Left kidney (tissue), 2 donors: Measurements from ENCODE around the gene NFKBIL1. TPM values are rescaled to one million over a fixed set of nuclear protein-coding genes. Genes with fewer than 3 reads are reported as not detected.
A peak's percentile ranks its signal among the peaks of the same experiment; 100 is the strongest.
"Not testable (repeated sequence)": the region's sequence is repeated elsewhere in the genome, so short reads cannot be mapped to it uniquely, and the experiment has no call there.

Experiments used
- DNase-seq: peaks from one replicate; pipeline ENCODE4 v3.0.0-alpha.2; 2013
- polyA plus RNA-seq: library from polyadenylated mRNA; unstranded; fragments of 120-200 nt; gene quantifications from one replicate; pipeline ENCODE4 v1.2.1, GENCODE V29; 2013; ENCODE audit not compliant: insufficient read length

The NFKBIL1 gene
- polyA plus RNA-seq, 1 donor, result 15.7 TPM

DNA sequence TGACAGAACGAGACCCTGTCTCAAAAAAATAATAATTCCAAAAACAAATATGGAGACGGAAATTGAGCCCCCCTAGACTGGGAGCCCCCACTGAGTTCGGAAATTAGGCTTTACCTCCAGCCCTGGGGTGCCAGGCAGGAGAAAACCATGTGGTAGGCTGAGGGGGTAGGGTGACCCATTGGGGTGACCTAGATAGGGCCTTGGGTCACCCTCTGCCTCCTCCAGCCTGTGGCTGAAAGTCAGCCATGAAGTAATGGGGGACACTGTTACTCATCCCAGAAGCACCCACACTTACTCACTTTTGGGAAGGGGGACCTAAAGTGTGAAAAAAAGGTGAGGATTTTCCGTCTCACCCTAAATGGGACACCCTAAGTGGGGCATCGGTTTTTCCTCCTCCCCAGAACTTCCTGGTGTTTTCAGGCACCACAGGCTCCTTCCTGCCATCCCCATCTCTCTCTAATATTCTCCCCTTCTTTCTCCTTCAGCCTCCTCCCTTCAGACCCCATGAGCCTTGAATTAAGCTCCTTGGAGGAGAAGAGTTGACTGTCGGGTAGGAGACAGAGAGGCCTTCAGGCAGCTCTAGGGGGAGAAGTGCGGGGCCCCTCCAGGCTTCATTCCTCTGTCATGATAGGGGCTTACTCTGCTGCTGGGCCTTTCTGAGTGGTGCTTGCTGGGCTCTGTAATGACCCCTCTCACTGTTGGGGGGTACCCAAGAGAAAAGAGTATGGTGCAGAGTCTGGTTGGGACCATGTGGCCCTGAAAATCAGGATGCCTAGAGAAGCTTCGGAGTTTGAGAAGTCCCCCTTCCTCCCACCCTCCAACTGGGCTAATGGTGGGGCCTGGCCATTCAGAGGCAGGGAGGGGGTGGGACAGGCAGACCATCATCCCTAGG lies 32.4 kb downstream of the NFKBIL1 start:
- DNase-seq, result no peak

DNA sequence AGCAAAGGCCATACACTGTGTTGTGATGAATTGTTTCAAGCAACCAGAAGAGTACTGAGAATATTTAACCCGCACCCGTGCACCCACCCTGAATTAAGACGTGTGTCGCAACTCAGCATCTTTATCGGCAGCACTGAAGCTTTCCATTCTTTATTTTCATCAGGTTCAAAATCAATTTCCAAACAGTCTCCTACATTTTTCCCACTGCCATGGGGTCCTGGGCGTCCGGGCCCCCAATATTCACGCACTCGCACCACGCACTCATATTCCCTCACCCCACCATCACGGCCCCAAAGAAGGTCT lies 33.0 kb downstream of the NFKBIL1 start:
- no peak for DNase-seq

DNA sequence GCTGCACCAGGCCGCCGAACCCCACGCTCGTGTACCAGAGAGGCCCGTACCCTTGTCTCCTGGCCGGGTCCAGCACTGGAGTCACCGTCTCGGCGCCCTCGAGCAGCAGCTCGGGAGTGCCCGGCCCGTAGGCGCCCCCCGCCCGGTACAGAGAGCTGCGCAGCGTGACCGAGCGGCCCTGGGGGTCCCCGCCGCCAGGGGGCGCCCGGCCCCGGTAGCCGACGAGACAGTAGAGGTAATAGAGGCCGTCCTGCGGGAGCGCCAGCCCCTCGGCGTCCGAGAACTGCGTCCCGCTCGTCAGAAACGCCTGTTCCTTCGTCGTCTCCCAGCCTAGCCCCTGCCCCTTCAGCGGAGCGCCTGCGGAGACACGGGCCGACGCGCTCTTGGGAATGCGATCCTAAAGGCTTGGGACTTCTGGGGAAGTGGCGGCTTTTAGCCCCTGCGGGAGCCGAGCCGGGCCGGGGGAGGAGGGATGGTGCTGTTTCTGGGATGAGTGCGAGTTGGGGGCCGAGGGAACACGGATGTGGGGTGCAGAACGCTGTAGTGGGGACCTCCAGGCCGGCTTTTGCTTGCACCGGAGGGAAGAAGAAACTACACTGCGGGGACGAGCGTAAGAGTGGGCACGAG lies 33.5 kb downstream of the NFKBIL1 start:
- peak; percentile 85 for DNase-seq

DNA sequence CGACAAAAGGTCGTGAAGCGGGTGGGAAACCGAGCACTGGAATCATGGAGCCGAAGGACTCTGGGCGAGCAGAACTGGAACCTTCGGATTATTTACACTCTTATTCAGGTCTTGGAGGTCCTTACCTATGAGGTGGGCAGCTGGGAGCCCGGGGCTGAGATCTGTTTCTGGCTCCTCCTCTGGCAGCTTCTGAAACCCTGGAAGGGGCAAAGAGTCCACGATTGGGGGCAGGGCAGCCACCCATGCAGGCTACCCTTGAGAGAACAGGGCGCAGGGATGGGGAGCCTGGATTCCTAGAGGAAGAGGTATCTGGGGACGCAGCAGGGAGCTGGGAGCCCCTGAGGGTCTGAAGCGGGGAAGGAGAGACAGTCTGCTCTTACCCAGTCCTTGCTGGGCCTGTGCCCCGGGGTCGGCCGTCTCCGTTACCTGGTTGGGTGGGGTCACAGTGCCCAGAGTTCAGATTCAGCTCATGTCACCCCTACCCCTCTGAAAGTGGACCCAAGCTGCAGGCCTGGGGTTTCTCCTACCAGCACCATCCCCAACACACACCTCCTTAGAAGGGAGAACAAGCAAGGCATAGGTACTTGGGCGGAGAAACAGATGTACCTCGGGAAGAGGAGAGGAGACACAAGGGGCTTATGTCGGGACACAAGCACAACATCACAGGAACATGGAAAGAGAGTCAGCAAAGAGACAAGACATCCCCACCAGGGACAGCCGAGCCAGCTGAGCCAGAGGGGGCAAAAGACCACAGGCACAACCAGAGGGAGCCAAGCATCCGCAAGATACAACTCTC lies 34.2 kb downstream of the NFKBIL1 start:
- peak; percentile 24 for DNase-seq

DNA sequence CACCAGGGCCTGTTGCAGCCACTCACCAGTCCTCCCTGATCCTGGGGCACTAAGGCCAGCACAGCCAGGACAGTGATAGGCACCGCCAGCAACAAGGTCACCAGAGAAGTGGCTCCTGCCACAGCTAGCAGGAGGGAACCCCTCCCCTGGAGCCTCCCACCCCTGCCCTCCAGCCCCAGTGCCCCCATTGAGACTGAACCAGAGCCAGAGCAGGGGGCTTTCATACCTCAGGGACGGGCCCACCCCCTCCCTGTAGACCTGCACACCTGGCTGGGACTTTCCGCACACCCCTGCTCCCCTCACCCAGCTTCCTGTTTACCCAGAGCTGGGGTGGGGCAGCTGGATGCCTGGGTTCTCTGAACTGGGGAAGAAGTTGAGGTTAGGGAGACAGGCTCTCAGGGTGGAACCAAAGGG lies 34.8 kb downstream of the NFKBIL1 start, which contains the start of gene LTB:
Gene LTB, minus strand, starts transcription at position 195 of the 414 bp plus-strand sequence. Its CDS starts 7 bp downstream, at position 188.
- no peak for DNase-seq

DNA sequence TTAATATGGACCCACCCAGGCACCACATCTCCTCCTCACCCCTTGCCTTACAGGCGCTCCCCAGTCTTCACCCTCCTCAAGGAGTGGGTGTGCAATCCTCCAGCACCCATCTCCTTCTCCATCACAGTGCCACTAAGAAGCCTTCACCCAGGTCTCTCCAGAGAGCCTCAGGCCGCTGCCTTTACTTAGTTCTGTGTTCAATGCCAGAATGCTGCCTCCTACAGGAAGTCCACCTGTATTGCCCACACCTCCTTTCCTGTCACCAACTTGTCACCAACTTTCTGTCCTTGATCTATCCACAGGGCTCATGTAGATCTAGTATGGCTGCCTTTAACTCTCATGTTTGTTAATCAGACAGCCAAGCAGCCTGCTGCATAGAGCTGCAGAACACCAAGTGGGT lies 38.1 kb downstream of the NFKBIL1 start:
- DNase-seq, result no peak

DNA sequence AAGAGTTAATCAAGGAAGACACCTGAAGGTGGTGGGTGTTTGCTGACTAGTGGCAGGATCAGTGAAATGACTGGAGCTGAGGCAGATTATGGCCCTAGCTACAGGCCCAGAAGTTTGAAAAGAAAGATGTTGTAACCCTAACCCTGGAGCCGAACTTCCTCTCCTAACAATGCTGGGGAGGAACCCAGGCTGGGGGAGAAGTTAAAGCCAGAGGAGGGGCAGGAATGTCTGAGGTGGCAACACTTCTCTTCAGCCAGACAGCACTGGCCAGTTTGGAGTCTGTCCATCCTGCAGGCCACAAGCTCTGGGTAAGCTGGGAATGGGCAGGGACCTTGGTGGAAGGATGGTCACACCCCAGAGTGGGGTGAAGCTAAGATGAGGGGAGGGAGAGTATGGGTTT lies 38.6 kb downstream of the NFKBIL1 start, which contains the start of gene LST1:
Gene LST1, plus strand, starts transcription at position 270 of the 400 bp plus-strand sequence. CDS start 1,023 bp downstream, outside the sequence.
- DNase-seq, result no peak

DNA sequence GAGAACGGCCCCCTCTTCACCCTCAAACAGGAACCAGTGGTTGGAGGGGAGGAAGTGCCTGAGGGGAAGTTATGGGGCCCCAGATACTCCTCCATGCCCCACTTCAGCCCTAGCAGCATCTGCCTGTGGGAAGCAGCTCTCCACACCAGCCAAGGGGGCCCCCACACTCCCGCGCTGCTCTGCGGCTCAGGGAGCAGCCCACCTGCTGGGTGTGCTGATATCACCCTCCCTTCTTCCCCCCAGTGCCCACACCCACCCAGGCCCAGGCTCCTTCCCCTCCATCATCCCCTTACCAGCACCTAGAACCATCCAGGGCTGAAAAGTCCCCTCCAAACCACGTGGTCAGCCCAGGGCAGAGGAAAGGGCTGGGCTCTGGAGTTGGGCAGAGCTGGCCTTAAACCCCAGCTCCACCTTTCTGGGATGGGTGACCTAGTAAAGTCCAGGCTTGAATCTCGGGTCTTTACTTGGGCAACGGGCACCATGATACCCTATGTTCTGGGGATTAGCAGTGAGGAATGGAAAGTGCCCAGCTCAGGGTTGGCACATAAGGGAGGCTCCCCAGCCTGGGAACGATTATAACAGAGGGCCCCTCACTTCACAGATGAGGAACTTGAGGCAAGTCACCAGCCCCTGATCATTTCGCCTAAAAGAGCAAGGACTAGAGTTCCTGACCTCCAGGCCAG lies 39.3 kb downstream of the NFKBIL1 start:
- DNase-seq, result no peak

DNA sequence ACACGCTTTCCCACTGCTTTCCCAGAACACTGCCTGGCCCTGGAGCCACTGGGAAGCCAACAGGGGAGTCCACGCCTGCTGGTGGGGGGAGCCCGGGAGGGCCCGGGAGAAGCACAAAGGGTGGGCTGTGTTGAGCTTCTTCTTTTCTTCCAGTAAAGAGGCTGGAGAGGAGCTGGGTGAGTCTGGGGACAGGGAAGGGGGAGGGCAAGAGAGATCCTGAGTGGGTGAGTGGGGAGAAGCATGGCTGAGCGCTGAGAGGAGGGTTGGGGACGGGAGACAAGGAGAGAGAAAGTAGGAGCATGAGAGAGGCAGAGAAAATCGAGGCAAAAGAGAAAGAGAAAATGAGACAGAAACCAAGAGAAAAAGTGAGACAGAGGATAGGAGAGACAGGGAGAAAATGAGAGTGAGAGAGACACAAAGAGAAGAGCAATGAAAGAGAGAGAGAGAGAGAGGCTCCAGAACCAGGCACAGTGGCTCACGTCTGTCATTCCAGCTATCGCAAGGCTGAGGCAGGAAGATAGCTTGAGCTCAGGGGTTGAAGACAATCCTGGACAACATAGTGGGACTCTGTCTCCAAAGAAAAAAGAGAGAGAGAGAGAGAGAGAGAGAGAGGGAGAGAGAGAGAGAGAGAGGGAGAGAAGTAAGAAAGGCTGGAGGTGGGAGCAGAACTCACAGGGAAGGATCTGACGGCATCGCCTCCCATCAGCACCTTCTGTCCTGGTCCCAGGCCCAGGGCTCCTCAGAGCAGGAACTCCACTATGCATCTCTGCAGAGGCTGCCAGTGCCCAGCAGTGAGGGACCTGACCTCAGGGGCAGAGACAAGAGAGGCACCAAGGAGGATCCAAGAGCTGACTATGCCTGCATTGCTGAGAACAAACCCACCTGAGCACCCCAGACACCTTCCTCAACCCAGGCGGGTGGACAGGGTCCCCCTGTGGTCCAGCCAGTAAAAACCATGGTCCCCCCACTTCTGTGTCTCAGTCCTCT lies 40.7 kb downstream of the NFKBIL1 start:
- DNase-seq, result no peak

DNA sequence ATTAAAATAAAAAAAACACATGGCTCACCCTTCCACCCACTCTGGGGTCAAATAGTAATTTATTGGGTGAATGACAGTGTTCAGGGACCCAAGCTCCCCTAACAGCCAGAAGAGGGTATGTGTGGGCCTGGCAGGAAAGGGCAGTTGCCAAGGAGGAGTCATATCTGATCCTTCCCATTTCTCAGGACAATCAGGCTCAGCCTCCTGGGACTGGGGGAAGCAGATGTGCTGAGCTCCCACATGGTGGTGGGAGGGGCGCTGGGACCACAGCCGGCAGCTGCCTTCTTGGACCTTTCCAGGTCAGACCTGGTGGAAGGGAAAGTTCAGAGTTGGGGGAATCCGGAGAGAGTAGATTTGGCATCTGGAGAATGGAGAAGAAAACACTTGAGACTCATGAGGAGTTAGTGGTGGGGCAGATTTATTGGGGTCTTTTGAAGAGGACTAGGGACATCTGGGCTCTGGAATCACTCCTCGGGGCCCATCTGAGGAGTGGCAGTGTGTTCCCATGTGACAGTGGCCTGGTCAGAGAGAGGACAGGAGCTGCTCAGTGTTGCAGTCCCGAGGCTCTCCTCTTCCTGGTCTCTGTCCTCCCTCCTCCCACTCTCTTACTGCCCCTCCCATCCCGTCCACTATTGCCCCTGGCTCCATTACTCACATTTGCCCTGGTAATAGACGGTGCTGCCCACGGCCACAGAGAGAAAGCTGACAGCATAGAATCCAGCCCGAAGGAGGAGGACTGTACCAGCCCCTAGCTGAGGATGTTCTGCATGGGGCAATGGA lies 41.7 kb downstream of the NFKBIL1 start:
- no peak for DNase-seq

DNA sequence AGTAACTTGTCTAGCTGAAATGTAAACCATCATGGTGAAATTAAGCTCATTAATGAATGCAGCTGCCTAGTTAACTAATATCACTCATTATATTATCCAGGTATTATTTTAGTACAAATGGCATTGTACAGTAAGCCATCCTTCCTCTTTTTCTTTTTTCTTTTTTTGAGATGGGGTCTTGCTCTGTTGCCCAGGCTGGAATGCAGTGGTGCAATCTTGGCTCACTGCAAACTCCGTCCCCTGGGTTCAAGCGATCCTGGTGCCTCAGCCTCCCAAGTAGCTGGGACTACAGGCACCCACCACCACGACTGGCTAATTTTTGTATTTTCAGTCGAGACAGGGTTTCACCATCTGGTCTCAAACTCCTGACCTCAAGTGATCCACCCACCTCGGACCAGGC lies 43.3 kb downstream of the NFKBIL1 start:
- not testable (repeated sequence) for DNase-seq

DNA sequence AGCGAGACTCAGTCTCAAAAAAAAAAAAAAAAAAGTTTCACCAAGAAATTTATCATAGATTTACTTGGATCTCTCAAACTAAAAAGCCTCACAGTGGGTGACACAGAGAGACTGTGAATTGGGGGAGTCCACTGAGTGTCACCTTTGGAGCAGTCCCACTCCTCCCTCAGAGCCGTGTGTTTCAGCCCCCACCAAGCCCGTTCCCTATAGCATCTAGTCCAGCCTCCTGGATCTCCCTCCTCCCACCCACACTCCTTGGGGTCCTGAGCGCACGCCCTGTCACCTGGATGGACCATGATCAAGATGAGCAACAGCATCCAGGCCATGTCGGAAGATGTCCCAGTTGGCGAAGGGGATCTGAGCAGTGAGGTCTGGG lies 45.0 kb downstream of the NFKBIL1 start:
- DNase-seq, result no peak

DNA sequence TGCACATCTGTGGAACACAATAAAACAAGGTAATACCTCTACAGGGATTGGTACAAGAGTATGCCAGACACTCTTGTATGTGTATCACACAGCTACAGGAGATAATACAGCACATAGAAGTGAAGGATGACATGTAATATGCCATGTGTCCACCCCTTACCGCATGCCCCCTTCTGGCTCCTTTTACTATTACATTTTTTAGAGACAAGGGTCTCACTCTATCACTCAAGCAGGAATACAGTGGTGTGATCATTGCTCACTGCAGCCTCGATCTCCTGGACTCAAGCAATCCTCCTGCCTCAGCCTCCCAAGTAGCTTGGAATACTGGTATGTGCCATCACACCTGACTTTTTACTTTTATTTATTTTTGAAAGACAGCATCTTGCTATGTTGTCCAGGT lies 49.6 kb downstream of the NFKBIL1 start:
- DNase-seq, result no peak

DNA sequence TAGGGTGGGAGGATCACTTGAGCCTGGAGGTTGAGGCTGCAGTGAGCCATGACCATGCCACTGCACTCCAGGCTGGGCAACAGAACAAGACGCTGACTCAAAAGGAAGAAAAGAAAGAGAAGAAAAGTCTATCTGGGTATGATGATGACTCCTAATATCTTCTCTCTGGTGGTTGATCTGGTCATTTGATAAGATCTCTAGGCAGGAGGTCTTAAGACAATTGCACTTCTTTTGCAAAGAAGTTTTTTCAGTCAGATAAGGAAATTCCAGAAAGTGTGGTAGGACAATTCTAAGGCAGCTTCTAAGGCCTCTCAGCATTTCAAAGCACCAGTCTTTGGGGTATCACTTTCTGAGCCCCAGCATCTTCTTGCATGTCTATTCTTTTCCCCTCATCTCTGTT lies 59.9 kb downstream of the NFKBIL1 start:
- no peak for DNase-seq

Other genes starting within 250 kb of the NFKBIL1 start
- gene HLA-B, start 190.4 kb upstream of the NFKBIL1 start, polyA plus RNA-seq, result 99.6 TPM
- gene MICA, start 144.0 kb upstream of the NFKBIL1 start, polyA plus RNA-seq, result 11.2 TPM
- gene MICB, start 49.5 kb upstream of the NFKBIL1 start, polyA plus RNA-seq, result 2.1 TPM
- 11.9 TPM for gene MCCD1, start 18.6 kb upstream of the NFKBIL1 start, polyA plus RNA-seq
- gene DDX39B, start 5.6 kb upstream of the NFKBIL1 start, polyA plus RNA-seq, result 785 TPM
- 8.6 TPM for gene ATP6V1G2, start 1.0 kb upstream of the NFKBIL1 start, polyA plus RNA-seq
- gene LTA, start 24.7 kb downstream of the NFKBIL1 start, polyA plus RNA-seq, result 0.40 TPM
- 0.17 TPM for gene TNF, start 28.0 kb downstream of the NFKBIL1 start, polyA plus RNA-seq
- 0.91 TPM for gene LTB, start 34.8 kb downstream of the NFKBIL1 start, polyA plus RNA-seq
- 2.6 TPM for gene LST1, start 38.7 kb downstream of the NFKBIL1 start, polyA plus RNA-seq
- gene NCR3, start 45.4 kb downstream of the NFKBIL1 start, polyA plus RNA-seq, result not detected
- gene AIF1, start 67.6 kb downstream of the NFKBIL1 start, polyA plus RNA-seq, result 60.5 TPM
- gene PRRC2A, start 73.1 kb downstream of the NFKBIL1 start, polyA plus RNA-seq, result 184 TPM
- gene BAG6, start 105.1 kb downstream of the NFKBIL1 start, polyA plus RNA-seq, result 242 TPM
- 95.0 TPM for gene APOM, start 108.3 kb downstream of the NFKBIL1 start, polyA plus RNA-seq
- gene C6orf47, start 113.2 kb downstream of the NFKBIL1 start, polyA plus RNA-seq, result 18.2 TPM
- 27.5 TPM for gene GPANK1, start 117.4 kb downstream of the NFKBIL1 start, polyA plus RNA-seq
- gene CSNK2B, start 118.5 kb downstream of the NFKBIL1 start, polyA plus RNA-seq, result 237 TPM
- 31.1 TPM for gene LY6G5B, start 122.4 kb downstream of the NFKBIL1 start, polyA plus RNA-seq
- gene LY6G5C, start 133.5 kb downstream of the NFKBIL1 start, polyA plus RNA-seq, result 2.7 TPM
- gene ABHD16A, start 155.7 kb downstream of the NFKBIL1 start, polyA plus RNA-seq, result 60.7 TPM
- 0.32 TPM for gene LY6G6F, start 159.3 kb downstream of the NFKBIL1 start, polyA plus RNA-seq
- gene LY6G6D, start 167.7 kb downstream of the NFKBIL1 start, polyA plus RNA-seq, result not detected
- gene LY6G6C, start 174.1 kb downstream of the NFKBIL1 start, polyA plus RNA-seq, result 1.1 TPM
- 1.7 TPM for gene MPIG6B, start 175.8 kb downstream of the NFKBIL1 start, polyA plus RNA-seq
- 148 TPM for gene DDAH2, start 181.7 kb downstream of the NFKBIL1 start, polyA plus RNA-seq
- 268 TPM for gene CLIC1, start 188.9 kb downstream of the NFKBIL1 start, polyA plus RNA-seq
- gene MSH5, start 192.4 kb downstream of the NFKBIL1 start, polyA plus RNA-seq, result 62.2 TPM
- gene SAPCD1, start 215.0 kb downstream of the NFKBIL1 start, polyA plus RNA-seq, result 16.0 TPM
- gene VWA7, start 229.7 kb downstream of the NFKBIL1 start, polyA plus RNA-seq, result 8.5 TPM
- 69.7 TPM for gene VARS1, start 248.1 kb downstream of the NFKBIL1 start, polyA plus RNA-seq